ENCODE data around the gene NANOGP8.

Gene NANOGP8

GRCh38 chr15:35104526-35105147 is 19.5 kb upstream of the NANOGP8 start:
- no peak overlapping the region for H3K27ac ChIP-seq
- no peaks in the 10 kb centered on the region for H3K9me3 ChIP-seq (ENCODE audit: low read depth, low read length)
- DNase-seq (ENCODE audit: low read depth, low spot score), result no peak
- H3K9ac ChIP-seq (ENCODE audit: insufficient read length), result no peak overlapping the region
- H3K4me3 ChIP-seq, result no peak overlapping the region
- TF ChIP-seq EZH2 (IDR thresholded peaks at IDR 0.05) (no peak), POLR2AphosphoS5 (IDR thresholded peaks at IDR 0.05; ENCODE audit: borderline replicate concordance, low read depth, low read length) (no peak), FOXP2 (optimal IDR thresholded peaks at IDR 0.05; ENCODE audit: control extremely low read depth, extremely low read length, insufficient read depth) (no peak)
- H3K36me3 ChIP-seq (ENCODE audit: insufficient read depth, low read length), result no peaks in the 10 kb centered on the region

- no peak overlapping the region for H3K4me3 ChIP-seq
- no peaks in the 10 kb centered on the region for H3K9me3 ChIP-seq (ENCODE audit: low read depth, low read length)
- no peak for DNase-seq (ENCODE audit: low read depth, low spot score)
- no peak overlapping the region for H3K27ac ChIP-seq
- H3K36me3 ChIP-seq (ENCODE audit: insufficient read depth, low read length), result no peaks in the 10 kb centered on the region
- no peak for TF ChIP-seq POLR2AphosphoS5 (IDR thresholded peaks at IDR 0.05; ENCODE audit: borderline replicate concordance, low read depth, low read length)
- no peak overlapping the region for H3K9ac ChIP-seq (ENCODE audit: insufficient read length)
Measured at GRCh38 chr15:35102186-35102585, 17.1 kb upstream of the NANOGP8 start.

GRCh38 chr15:35101335-35101734 is 16.2 kb upstream of the NANOGP8 start:
- no peaks in the 10 kb centered on the region for H3K36me3 ChIP-seq (ENCODE audit: insufficient read depth, low read length)
- no peak for TF ChIP-seq EZH2 (IDR thresholded peaks at IDR 0.05)
- no peak for DNase-seq (ENCODE audit: low read depth, low spot score)
- H3K9ac ChIP-seq (ENCODE audit: insufficient read length), result no peak overlapping the region
- H3K4me3 ChIP-seq, result no peak overlapping the region
- no peak overlapping the region for H3K27ac ChIP-seq
- H3K9me3 ChIP-seq (ENCODE audit: low read depth, low read length), result no peaks in the 10 kb centered on the region

- H3K4me3 ChIP-seq, result no peak overlapping the region
- no peak for DNase-seq (ENCODE audit: low read depth, low spot score)
- TF ChIP-seq FOXP2 (optimal IDR thresholded peaks at IDR 0.05; ENCODE audit: control extremely low read depth, extremely low read length, insufficient read depth), result no peak
- no peak for TF ChIP-seq POLR2AphosphoS5 (IDR thresholded peaks at IDR 0.05; ENCODE audit: borderline replicate concordance, low read depth, low read length)
- no peak for TF ChIP-seq EZH2 (IDR thresholded peaks at IDR 0.05)
- no peaks in the 10 kb centered on the region for H3K9me3 ChIP-seq (ENCODE audit: low read depth, low read length)
- H3K36me3 ChIP-seq (ENCODE audit: insufficient read depth, low read length), result no peaks in the 10 kb centered on the region
- H3K27ac ChIP-seq, result no peak overlapping the region
- H3K9ac ChIP-seq (ENCODE audit: insufficient read length), result no peak overlapping the region
Measured at GRCh38 chr15:35098737-35099136, 13.6 kb upstream of the NANOGP8 start.

GRCh38 chr15:35095941-35096340 is 10.8 kb upstream of the NANOGP8 start:
- Histone ChIP-seq H3K9ac (ENCODE audit: insufficient read length) (no peak overlapping the region), H3K36me3 (ENCODE audit: insufficient read depth, low read length) (no peaks in the 10 kb centered on the region), H3K27ac (no peak overlapping the region), H3K9me3 (ENCODE audit: low read depth, low read length) (no peaks in the 10 kb centered on the region), H3K4me3 (no peak overlapping the region)
- DNase-seq (ENCODE audit: low read depth, low spot score), result no peak
- TF ChIP-seq EZH2 (IDR thresholded peaks at IDR 0.05) (no peak), POLR2AphosphoS5 (IDR thresholded peaks at IDR 0.05; ENCODE audit: borderline replicate concordance, low read depth, low read length) (no peak), FOXP2 (optimal IDR thresholded peaks at IDR 0.05; ENCODE audit: control extremely low read depth, extremely low read length, insufficient read depth) (no peak)

- no peaks in the 10 kb centered on the region for H3K9me3 ChIP-seq (ENCODE audit: low read depth, low read length)
- H3K4me3 ChIP-seq, result no peak overlapping the region
- no peak for TF ChIP-seq FOXP2 (optimal IDR thresholded peaks at IDR 0.05; ENCODE audit: control extremely low read depth, extremely low read length, insufficient read depth)
- no peak for TF ChIP-seq POLR2AphosphoS5 (IDR thresholded peaks at IDR 0.05; ENCODE audit: borderline replicate concordance, low read depth, low read length)
- TF ChIP-seq EZH2 (IDR thresholded peaks at IDR 0.05), result no peak
- H3K36me3 ChIP-seq (ENCODE audit: insufficient read depth, low read length), result no peaks in the 10 kb centered on the region
- H3K27ac ChIP-seq, result no peak overlapping the region
- H3K9ac ChIP-seq (ENCODE audit: insufficient read length), result no peak overlapping the region
- DNase-seq (ENCODE audit: low read depth, low spot score), result no peak
Measured at GRCh38 chr15:35092846-35093245, 7.8 kb upstream of the NANOGP8 start.

- TF ChIP-seq EZH2 (IDR thresholded peaks at IDR 0.05), result no peak
- no peak for TF ChIP-seq POLR2AphosphoS5 (IDR thresholded peaks at IDR 0.05; ENCODE audit: borderline replicate concordance, low read depth, low read length)
- TF ChIP-seq FOXP2 (optimal IDR thresholded peaks at IDR 0.05; ENCODE audit: control extremely low read depth, extremely low read length, insufficient read depth), result no peak
- no peak overlapping the region for H3K9ac ChIP-seq (ENCODE audit: insufficient read length)
- DNase-seq (ENCODE audit: low read depth, low spot score), result no peak
- no peaks in the 10 kb centered on the region for H3K36me3 ChIP-seq (ENCODE audit: insufficient read depth, low read length)
- no peaks in the 10 kb centered on the region for H3K9me3 ChIP-seq (ENCODE audit: low read depth, low read length)
- no peak overlapping the region for H3K27ac ChIP-seq
- no peak overlapping the region for H3K4me3 ChIP-seq
Measured at GRCh38 chr15:35092311-35092710, 7.2 kb upstream of the NANOGP8 start.

- Histone ChIP-seq H3K36me3 (ENCODE audit: insufficient read depth, low read length) (no peaks in the 10 kb centered on the region), H3K4me3 (no peak overlapping the region), H3K27ac (no peak overlapping the region), H3K9ac (ENCODE audit: insufficient read length) (no peak overlapping the region), H3K9me3 (ENCODE audit: low read depth, low read length) (no peaks in the 10 kb centered on the region)
- DNase-seq (ENCODE audit: low read depth, low spot score), result no peak
- TF ChIP-seq FOXP2 (optimal IDR thresholded peaks at IDR 0.05; ENCODE audit: control extremely low read depth, extremely low read length, insufficient read depth) (no peak), EZH2 (IDR thresholded peaks at IDR 0.05) (no peak), POLR2AphosphoS5 (IDR thresholded peaks at IDR 0.05; ENCODE audit: borderline replicate concordance, low read depth, low read length) (no peak)
Measured at GRCh38 chr15:35090104-35090807, 5.2 kb upstream of the NANOGP8 start.

GRCh38 chr15:35089551-35089950 is 4.5 kb upstream of the NANOGP8 start:
- H3K4me3 ChIP-seq, result no peak overlapping the region
- H3K9ac ChIP-seq (ENCODE audit: insufficient read length), result no peak overlapping the region
- H3K9me3 ChIP-seq (ENCODE audit: low read depth, low read length), result no peaks in the 10 kb centered on the region
- TF ChIP-seq FOXP2 (optimal IDR thresholded peaks at IDR 0.05; ENCODE audit: control extremely low read depth, extremely low read length, insufficient read depth) (no peak), EZH2 (IDR thresholded peaks at IDR 0.05) (no peak), POLR2AphosphoS5 (IDR thresholded peaks at IDR 0.05; ENCODE audit: borderline replicate concordance, low read depth, low read length) (no peak)
- H3K27ac ChIP-seq, result no peak overlapping the region
- DNase-seq (ENCODE audit: low read depth, low spot score), result no peak
- H3K36me3 ChIP-seq (ENCODE audit: insufficient read depth, low read length), result no peaks in the 10 kb centered on the region
